Ascending aorta (tissue), 2 donors: ENCODE measurements around the gene ATP6V0C. TPM values are rescaled to one million over a fixed set of nuclear protein-coding genes. Genes with fewer than 3 reads are reported as not detected.
A peak's percentile ranks its signal among the peaks of the same experiment; 100 is the strongest.
"Not testable (repeated sequence)": the region's sequence is repeated elsewhere in the genome, so short reads cannot be mapped to it uniquely, and the experiment has no call there.

Source experiments
- DNase-seq, 2 donors: peaks; one replicate each; pipeline ENCODE4 v3.0.0-alpha.2; 2019; ENCODE audit warnings: low spot score in 2 of 2
- H3K27ac ChIP-seq, 2 donors: fragments of 200-600 bp; sonication (generic); one replicate each; pipeline ENCODE4 v1.5.1; 2016 to 2017; ENCODE audit warnings: mild to moderate bottlenecking in 1 of 2
- H3K27me3 ChIP-seq: fragments of 200-600 bp; sonication (generic); one replicate; pipeline ENCODE4 v1.5.1; 2017
- H3K36me3 ChIP-seq, 2 donors: fragments of 200-600 bp; sonication (generic); one replicate each; pipeline ENCODE4 v1.5.1; 2016
- H3K4me1 ChIP-seq, 2 donors: fragments of 200-600 bp; sonication (generic); one replicate each; pipeline ENCODE4 v1.5.1; 2016 to 2017; ENCODE audit warnings: mild to moderate bottlenecking in 1 of 2
- H3K4me3 ChIP-seq, 2 donors: fragments of 200-600 bp; sonication (generic); one replicate each; pipeline ENCODE4 v1.5.1; 2016 to 2017; ENCODE audit warnings: mild to moderate bottlenecking in 1 of 2
- H3K9me3 ChIP-seq, 2 donors: fragments of 200-600 bp; sonication (generic); one replicate each; pipeline ENCODE4 v1.5.1; 2016
- intact Hi-C: fragments of 100-400 bp; cut with DNase I; formaldehyde crosslinking; loops from one replicate; pipeline ENCODE4 v1.15.1; 2023
- total RNA-seq: library from RNA; depleted of rRNA; stranded (reverse); fragments of >200 nt; gene quantifications from one replicate; pipeline ENCODE4 v1.1.0, GENCODE V29; 2016
- TF ChIP-seq, protein P1 (sequence below), 3 experiments: fragments of 200-600 bp in 2 of 3; fragments of 450-650 bp in 1 of 3; sonication (generic) in 2 of 3; IDR thresholded peaks; one replicate each; pipeline ENCODE4 v1.5.1; 2016 to 2019; ENCODE audit warnings: antibody characterized with exemption in 3 of 3, mild to moderate bottlenecking in 1 of 3, moderate library complexity in 1 of 3

Gene ATP6V0C
- total RNA-seq, 1 donor from 2014 or later: 91.9 TPM

DNA sequence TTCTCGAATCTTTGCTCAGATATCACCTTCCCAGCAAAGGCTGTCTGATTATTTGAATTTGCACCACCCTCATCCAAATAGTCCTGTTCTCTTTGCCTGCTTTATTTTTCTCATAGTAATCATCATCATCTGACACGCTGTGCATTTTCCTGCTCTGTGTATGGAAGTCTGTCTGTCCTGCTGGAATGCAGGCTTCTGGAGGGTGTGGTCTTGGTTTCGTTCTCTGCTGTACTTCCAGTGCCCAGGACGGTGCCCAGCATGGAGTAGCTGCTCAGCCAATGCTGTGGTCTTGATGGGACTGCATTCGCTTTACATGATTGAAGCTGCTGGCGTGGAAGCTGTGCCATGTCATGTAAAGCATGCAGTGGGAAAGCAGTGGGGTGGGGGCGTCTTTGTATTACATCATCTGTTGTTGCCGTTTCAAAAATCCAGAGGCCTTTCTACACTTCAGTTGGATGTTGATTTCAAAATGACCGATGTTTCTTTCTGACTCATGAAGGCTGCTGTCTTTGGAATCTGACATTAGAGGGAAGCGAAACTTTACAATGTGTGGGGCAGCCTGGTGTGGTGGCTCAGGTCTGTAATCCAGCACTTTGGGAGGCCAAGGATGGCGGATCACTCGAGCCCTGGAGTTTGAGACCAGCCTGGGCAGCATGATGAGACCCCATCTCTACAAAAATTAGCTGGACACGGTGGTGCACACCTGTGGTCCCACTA lies 41.1 kb downstream of the ATP6V0C start:
- intact Hi-C loops, H3K4me1 ChIP-seq, H3K27me3 ChIP-seq, DNase-seq, H3K27ac ChIP-seq, H3K36me3 ChIP-seq, H3K9me3 ChIP-seq, H3K4me3 ChIP-seq: not testable (repeated sequence)

DNA sequence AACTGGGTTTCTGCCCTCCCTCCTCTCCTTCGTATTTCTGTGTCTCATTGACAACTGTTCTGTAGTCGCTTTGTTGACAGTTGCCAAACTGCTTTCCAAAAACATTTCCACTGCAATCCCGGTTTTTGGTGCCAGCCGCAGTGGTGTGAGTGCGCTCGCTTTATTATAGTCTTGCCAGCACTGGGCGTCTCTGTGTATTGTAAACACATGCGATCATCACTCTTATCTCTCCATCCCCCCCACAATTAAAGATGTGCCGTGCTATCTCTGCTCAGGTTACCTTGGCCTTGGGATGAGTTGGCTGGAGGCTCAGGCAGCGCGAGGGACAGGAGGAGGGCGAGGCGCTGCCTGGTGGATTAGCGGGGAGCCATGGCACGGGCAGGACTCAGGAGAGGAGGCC lies 43.4 kb downstream of the ATP6V0C start:
- H3K27me3 ChIP-seq, H3K4me1 ChIP-seq, H3K27ac ChIP-seq, intact Hi-C loops, H3K4me3 ChIP-seq, H3K9me3 ChIP-seq, H3K36me3 ChIP-seq, DNase-seq: not testable (repeated sequence)

DNA sequence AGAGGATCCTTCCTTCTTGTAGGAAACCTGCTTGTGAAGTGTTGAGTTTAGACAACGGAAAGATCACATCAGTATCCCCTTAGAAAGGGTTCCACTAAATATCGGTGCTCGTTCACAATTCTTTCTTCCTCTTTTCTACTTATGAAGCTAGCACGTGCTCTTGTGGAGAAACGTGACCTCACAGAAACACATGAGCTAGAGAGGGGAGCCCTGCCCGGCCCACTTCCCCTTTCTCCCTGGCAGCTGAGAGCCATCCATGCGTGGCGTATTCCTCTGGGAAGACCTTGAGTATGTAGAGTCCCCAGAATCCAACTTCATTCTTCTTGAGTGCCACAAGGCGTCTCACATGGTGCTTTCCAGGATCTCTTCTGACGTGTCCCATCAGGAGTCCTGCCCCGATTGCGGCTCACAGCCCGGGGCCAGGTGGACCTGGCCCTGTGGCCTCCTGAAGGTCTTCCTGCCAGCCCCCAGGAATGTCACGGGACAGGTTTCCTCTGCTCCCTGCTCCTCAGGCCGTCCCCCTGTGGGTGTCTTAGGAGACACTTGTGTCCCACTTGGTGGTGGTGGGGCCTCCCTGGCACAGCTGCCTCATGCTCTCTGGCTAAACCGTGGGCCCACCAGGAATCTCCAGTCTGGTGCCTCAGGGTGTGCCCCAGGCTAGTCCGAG lies 46.5 kb downstream of the ATP6V0C start:
- H3K4me1 ChIP-seq, H3K27me3 ChIP-seq, intact Hi-C loops, DNase-seq, H3K9me3 ChIP-seq, H3K27ac ChIP-seq, H3K4me3 ChIP-seq, H3K36me3 ChIP-seq: not testable (repeated sequence)

DNA sequence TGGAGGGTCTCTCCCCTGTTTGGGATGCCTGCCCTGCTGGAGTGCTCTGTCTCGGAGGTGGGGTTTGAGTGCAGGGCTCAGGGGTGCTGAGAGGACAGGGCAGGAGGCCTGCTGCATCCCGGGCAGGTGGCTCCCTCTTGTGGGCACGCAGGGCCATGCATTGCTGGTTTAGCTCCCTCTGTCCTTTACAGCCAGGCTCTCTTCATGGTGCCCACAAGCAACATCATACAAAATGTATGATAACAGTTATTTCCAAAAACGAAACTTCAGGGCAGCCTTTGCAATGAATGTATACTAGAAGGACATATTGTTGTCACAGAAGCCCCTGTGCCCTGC lies 47.0 kb downstream of the ATP6V0C start:
- intact Hi-C loops, H3K9me3 ChIP-seq, H3K27me3 ChIP-seq, H3K4me3 ChIP-seq, H3K27ac ChIP-seq, H3K36me3 ChIP-seq, H3K4me1 ChIP-seq: not testable (repeated sequence)
- TF ChIP-seq, protein P1, sequence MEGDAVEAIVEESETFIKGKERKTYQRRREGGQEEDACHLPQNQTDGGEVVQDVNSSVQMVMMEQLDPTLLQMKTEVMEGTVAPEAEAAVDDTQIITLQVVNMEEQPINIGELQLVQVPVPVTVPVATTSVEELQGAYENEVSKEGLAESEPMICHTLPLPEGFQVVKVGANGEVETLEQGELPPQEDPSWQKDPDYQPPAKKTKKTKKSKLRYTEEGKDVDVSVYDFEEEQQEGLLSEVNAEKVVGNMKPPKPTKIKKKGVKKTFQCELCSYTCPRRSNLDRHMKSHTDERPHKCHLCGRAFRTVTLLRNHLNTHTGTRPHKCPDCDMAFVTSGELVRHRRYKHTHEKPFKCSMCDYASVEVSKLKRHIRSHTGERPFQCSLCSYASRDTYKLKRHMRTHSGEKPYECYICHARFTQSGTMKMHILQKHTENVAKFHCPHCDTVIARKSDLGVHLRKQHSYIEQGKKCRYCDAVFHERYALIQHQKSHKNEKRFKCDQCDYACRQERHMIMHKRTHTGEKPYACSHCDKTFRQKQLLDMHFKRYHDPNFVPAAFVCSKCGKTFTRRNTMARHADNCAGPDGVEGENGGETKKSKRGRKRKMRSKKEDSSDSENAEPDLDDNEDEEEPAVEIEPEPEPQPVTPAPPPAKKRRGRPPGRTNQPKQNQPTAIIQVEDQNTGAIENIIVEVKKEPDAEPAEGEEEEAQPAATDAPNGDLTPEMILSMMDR (IDR thresholded peaks at IDR 0.05): peak in 2 of 3 experiments; percentile 23 to 32
- peak in 1 of 2 donors; percentile 73 for DNase-seq

DNA sequence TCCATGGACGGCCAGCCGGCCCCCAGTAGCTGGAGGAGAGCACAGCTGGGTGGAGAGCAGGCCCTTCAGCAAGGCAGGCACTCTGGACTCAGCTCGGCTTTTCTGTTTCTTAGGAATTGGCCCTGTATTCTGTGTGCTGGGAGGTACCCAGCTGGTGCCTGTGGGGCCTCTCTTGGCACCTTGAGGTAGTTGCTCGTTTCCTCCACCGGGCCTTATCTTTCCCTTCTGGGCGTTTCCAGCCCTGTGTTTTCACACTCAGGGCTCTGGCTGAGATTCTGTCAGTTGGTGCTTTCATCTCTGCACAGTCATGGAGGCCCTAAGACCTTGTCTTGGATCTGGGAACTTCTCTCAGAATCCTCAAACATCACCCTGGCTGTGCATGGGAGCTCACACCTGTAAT lies 53.8 kb downstream of the ATP6V0C start:
- H3K27me3 ChIP-seq, H3K27ac ChIP-seq, H3K4me3 ChIP-seq, H3K36me3 ChIP-seq, H3K4me1 ChIP-seq, H3K9me3 ChIP-seq, intact Hi-C loops, DNase-seq: not testable (repeated sequence)

DNA sequence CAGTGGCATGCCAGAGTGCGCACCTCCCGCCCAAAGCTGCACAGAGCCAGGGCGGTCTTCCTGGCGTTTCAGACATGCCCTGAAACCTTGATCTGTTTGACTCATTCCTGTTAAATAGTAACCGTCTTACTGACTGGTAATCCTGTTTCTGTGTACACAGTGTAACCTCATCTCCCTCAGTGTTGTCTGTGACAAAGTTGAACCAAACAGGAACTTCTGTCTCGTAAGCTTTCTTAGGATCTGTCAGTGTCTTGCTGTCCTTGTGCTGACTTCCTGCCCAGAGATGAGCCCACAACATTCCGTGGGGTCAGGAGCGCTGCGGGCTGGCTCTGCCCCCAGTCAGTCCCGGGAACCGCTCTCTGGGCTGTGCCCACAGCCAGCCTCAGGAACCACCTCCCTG lies 54.8 kb downstream of the ATP6V0C start:
- H3K36me3 ChIP-seq, H3K4me3 ChIP-seq, intact Hi-C loops, H3K27ac ChIP-seq, H3K4me1 ChIP-seq, H3K9me3 ChIP-seq, H3K27me3 ChIP-seq, DNase-seq: not testable (repeated sequence)

Other genes starting within 250 kb of the ATP6V0C start
- gene RNPS1, start 245.8 kb upstream of the ATP6V0C start, total RNA-seq: 134 TPM
- gene ABCA3, start 173.2 kb upstream of the ATP6V0C start, total RNA-seq: 25.9 TPM
- 0.43 TPM for gene CCNF, start 84.5 kb upstream of the ATP6V0C start, total RNA-seq
- gene TEDC2, start 53.8 kb upstream of the ATP6V0C start, total RNA-seq: not detected
- not detected for gene NTN3, start 42.7 kb upstream of the ATP6V0C start, total RNA-seq
- gene TBC1D24, start 38.8 kb upstream of the ATP6V0C start, total RNA-seq: 22.5 TPM
- gene AMDHD2, start 6.4 kb downstream of the ATP6V0C start, total RNA-seq: 16.1 TPM
- not detected for gene CEMP1, start 17.5 kb downstream of the ATP6V0C start, total RNA-seq
- 23.2 TPM for gene PDPK1, start 24.1 kb downstream of the ATP6V0C start, total RNA-seq
- 10.5 TPM for gene KCTD5, start 168.6 kb downstream of the ATP6V0C start, total RNA-seq
- not detected for gene PRSS27, start 206.3 kb downstream of the ATP6V0C start, total RNA-seq
- 359 TPM for gene SRRM2, start 238.7 kb downstream of the ATP6V0C start, total RNA-seq